ENCODE results near the gene NCAM2. TPM values are rescaled to one million over a fixed set of nuclear protein-coding genes. Genes with fewer than 3 reads are reported as not detected.

The NCAM2 gene
- polyA plus RNA-seq, 1 donor from 2014 or later = 9.8 TPM

GRCh38 chr21:21247424-21247823, 249.2 kb downstream of the NCAM2 start:
- no peaks in the 10 kb centered on the region for H3K9me3 ChIP-seq (ENCODE audit: low read length)
- H4K20me1 ChIP-seq (ENCODE audit: insufficient read depth) = no peaks in the 10 kb centered on the region
- H3K4me2 ChIP-seq (ENCODE audit: low read length) = no peak overlapping the region
- TF ChIP-seq POLR2AphosphoS5 (IDR thresholded peaks at IDR 0.05) = no peak
- TF ChIP-seq SMC3 (conservative IDR thresholded peaks at IDR 0.05; ENCODE audit: poor library complexity) = no peak
- TF ChIP-seq RAD21 (conservative IDR thresholded peaks at IDR 0.05) = no peak
- TF ChIP-seq, protein P1, sequence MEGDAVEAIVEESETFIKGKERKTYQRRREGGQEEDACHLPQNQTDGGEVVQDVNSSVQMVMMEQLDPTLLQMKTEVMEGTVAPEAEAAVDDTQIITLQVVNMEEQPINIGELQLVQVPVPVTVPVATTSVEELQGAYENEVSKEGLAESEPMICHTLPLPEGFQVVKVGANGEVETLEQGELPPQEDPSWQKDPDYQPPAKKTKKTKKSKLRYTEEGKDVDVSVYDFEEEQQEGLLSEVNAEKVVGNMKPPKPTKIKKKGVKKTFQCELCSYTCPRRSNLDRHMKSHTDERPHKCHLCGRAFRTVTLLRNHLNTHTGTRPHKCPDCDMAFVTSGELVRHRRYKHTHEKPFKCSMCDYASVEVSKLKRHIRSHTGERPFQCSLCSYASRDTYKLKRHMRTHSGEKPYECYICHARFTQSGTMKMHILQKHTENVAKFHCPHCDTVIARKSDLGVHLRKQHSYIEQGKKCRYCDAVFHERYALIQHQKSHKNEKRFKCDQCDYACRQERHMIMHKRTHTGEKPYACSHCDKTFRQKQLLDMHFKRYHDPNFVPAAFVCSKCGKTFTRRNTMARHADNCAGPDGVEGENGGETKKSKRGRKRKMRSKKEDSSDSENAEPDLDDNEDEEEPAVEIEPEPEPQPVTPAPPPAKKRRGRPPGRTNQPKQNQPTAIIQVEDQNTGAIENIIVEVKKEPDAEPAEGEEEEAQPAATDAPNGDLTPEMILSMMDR (IDR thresholded peaks at IDR 0.05; ENCODE audit: poor library complexity, severe bottlenecking) = no peak
- H3K27me3 ChIP-seq (ENCODE audit: insufficient read depth, low read depth, low read length) = no peaks in the 10 kb centered on the region
- H3K27ac ChIP-seq (ENCODE audit: low read length) = no peak overlapping the region
- H3K36me3 ChIP-seq (ENCODE audit: insufficient read depth, low read length) = no peaks in the 10 kb centered on the region
- no peaks in the 10 kb centered on the region for H3F3A ChIP-seq (ENCODE audit: insufficient read depth, low read length, poor library complexity, severe bottlenecking)
- H3K9ac ChIP-seq (ENCODE audit: low read length) = no peak overlapping the region
- H3K79me2 ChIP-seq (replicated peaks; ENCODE audit: insufficient read depth, low read length) = no peaks in the 10 kb centered on the region
- H3K4me3 ChIP-seq (ENCODE audit: low read length) = no peak overlapping the region
- H3K9me2 ChIP-seq (ENCODE audit: insufficient read depth, low read length) = no peaks in the 10 kb centered on the region
- no peak overlapping the region for H2AFZ ChIP-seq (ENCODE audit: low read depth, low read length)

DNA sequence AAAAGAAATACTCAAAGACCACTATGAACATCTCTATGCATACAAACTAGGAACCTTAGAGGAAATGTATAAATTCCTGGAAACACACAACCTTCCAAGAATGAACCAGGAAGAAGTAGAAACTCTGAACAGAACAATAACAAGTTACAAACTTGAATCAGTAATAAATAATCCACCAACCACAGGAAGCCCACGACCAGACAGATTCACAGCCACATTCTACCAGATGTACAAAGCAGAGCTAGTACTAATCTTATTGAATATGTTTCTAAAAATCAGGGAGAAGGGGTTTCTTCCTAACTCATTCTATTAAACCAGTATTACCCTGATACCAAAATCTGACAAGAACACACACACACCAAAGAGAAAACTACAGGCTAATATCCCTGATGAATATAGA, 263.8 kb downstream of the NCAM2 start:
- Histone ChIP-seq H3K9ac (ENCODE audit: low read length) (no peak overlapping the region), H3K9me2 (ENCODE audit: insufficient read depth, low read length) (no peaks in the 10 kb centered on the region), H3K36me3 (ENCODE audit: insufficient read depth, low read length) (no peaks in the 10 kb centered on the region), H3K4me2 (ENCODE audit: low read length) (no peak overlapping the region), H3K27me3 (ENCODE audit: insufficient read depth, low read depth, low read length) (no peaks in the 10 kb centered on the region), H3K9me3 (ENCODE audit: low read length) (no peaks in the 10 kb centered on the region), H3K4me3 (ENCODE audit: low read length) (no peak overlapping the region), H3K27ac (ENCODE audit: low read length) (no peak overlapping the region), H3F3A (ENCODE audit: insufficient read depth, low read length, poor library complexity, severe bottlenecking) (no peaks in the 10 kb centered on the region), H4K20me1 (ENCODE audit: insufficient read depth) (no peaks in the 10 kb centered on the region), H2AFZ (ENCODE audit: low read depth, low read length) (no peak overlapping the region), H3K79me2 (replicated peaks; ENCODE audit: insufficient read depth, low read length) (no peaks in the 10 kb centered on the region)
- TF ChIP-seq EP300 (conservative IDR thresholded peaks at IDR 0.05; ENCODE audit: poor library complexity, severe bottlenecking) (no peak), POLR2AphosphoS5 (IDR thresholded peaks at IDR 0.05) (no peak), MXI1 (conservative IDR thresholded peaks at IDR 0.05; ENCODE audit: poor library complexity, severe bottlenecking) (no peak), REST (IDR thresholded peaks at IDR 0.05; ENCODE audit: borderline replicate concordance) (no peak), RAD21 (conservative IDR thresholded peaks at IDR 0.05) (no peak), EZH2 (IDR thresholded peaks at IDR 0.05; ENCODE audit: borderline replicate concordance, insufficient read depth, low read length, poor library complexity, severe bottlenecking) (no peak), TAF1 (IDR thresholded peaks at IDR 0.05; ENCODE audit: low read depth) (no peak), SMC3 (conservative IDR thresholded peaks at IDR 0.05; ENCODE audit: poor library complexity) (no peak)
- TF ChIP-seq, protein P1 (IDR thresholded peaks at IDR 0.05; ENCODE audit: poor library complexity, severe bottlenecking) = no peak
